SK-N-MC (cell line): ENCODE results near the gene INSR.

Experiments
- EZH2 ChIP-seq: fragments of 200-600 bp; sonication (generic); IDR thresholded peaks from one replicate; pipeline ENCODE4 v1.6.1; 2017; ENCODE audit warnings: antibody characterized with exemption
- FOXP2 ChIP-seq: optimal IDR thresholded peaks from 2 replicates; pipeline ENCODE3; 2011; ENCODE audit warnings: mild to moderate bottlenecking, moderate library complexity; ENCODE audit not compliant: insufficient read depth; ENCODE audit errors: extremely low read length, control extremely low read depth
- POLR2AphosphoS5 ChIP-seq: IDR thresholded peaks from 2 replicates; pipeline ENCODE4 v1.6.1; 2012; ENCODE audit warnings: mild to moderate bottlenecking, low read depth, low read length, borderline replicate concordance

DNA sequence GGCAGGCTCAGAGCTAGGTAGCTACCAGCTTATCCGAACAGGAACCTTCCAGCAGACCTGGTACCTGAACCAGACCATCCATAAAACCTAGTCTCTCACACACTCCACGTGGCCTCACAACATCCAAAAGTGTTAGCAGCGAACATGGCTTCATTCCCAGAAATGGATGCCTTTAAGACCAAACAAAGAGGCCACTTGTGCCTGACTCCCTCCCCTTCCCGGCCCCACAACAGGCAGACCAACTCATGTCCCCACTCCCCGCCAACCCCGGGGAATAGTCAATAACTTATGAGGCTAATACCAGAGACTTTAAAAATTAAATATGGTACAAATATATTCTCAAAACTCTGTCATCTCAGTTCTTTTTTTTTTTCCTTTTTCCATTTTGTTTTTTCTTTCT is 178.5 kb downstream of the INSR start:
- TF ChIP-seq EZH2 (no peak), POLR2AphosphoS5 (no peak), FOXP2 (no peak)
